ENCODE data around the gene REELD1. TPM values are rescaled to one million over a fixed set of nuclear protein-coding genes. Genes with fewer than 3 reads are reported as not detected.

REELD1 gene
- total and polyA plus RNA-seq, 8 donors: 0.30 to 0.73 TPM; not detected in 6

- DNase-seq: no peak
- Histone ChIP-seq H3K9me3 (no peaks in the 10 kb centered on the region), H3K27me3 (no peaks in the 10 kb centered on the region), H3K4me3 (no peak overlapping the region), H3K27ac (no peak overlapping the region), H3K36me3 (peaks cover 0 to 8% (median 0%) of the 10 kb centered on the region in 4 donors), H3K4me1 (peaks cover 0 to 15% (median 0%) of the 10 kb centered on the region in 4 donors)
- TF ChIP-seq POLR2AphosphoS5 (IDR thresholded peaks at IDR 0.05) (no peak), EP300 (IDR thresholded peaks at IDR 0.05) (no peak), CTCF (IDR thresholded peaks at IDR 0.05) (no peak), POLR2A (IDR thresholded peaks at IDR 0.05) (no peak)
- WGBS, 5 donors: 90 to 95% (median 91%) methylated on average over 5 of the region's 5 CpGs
- intact Hi-C loops (cut with DNase I; ENCODE audit: low total_unique reads): no loop called here
These were observed 59.0 kb downstream of the REELD1 start for GRCh38 chr4:146273204-146273901.

GRCh38 chr4:146274774-146275173 lies 60.4 kb downstream of the REELD1 start:
- intact Hi-C loops (cut with DNase I; ENCODE audit: low total_unique reads): no loop called here
- no peaks in the 10 kb centered on the region for H3K9me3 ChIP-seq
- no peak for DNase-seq
- no peak for TF ChIP-seq CTCF (IDR thresholded peaks at IDR 0.05)
- no peak for TF ChIP-seq POLR2A (IDR thresholded peaks at IDR 0.05)
- TF ChIP-seq EP300 (IDR thresholded peaks at IDR 0.05): no peak
- no peak for TF ChIP-seq POLR2AphosphoS5 (IDR thresholded peaks at IDR 0.05)
- peaks cover 0 to 16% (median 2%) of the 10 kb centered on the region in 4 donors for H3K4me1 ChIP-seq
- no peaks in the 10 kb centered on the region for H3K27me3 ChIP-seq
- no peak overlapping the region for H3K4me3 ChIP-seq
- WGBS, 5 donors: 96 to 100% (median 97%) methylated on average over 1 of the region's 1 CpG
- no peaks in the 10 kb centered on the region for H3K36me3 ChIP-seq
- no peak overlapping the region for H3K27ac ChIP-seq

- Histone ChIP-seq H3K4me3 (no peak overlapping the region), H3K9me3 (no peaks in the 10 kb centered on the region), H3K27ac (peak overlapping the region in 2 of 5 donors; percentile 10), H3K4me1 (peaks cover 0 to 16% (median 2%) of the 10 kb centered on the region in 4 donors), H3K36me3 (no peaks in the 10 kb centered on the region), H3K27me3 (no peaks in the 10 kb centered on the region)
- intact Hi-C loops (cut with DNase I; ENCODE audit: low total_unique reads): no loop called here
- peak; percentile 50 to 69 for DNase-seq
- TF ChIP-seq CTCF (IDR thresholded peaks at IDR 0.05) (no peak), POLR2AphosphoS5 (IDR thresholded peaks at IDR 0.05) (peak in 2 of 3 donors; percentile 84 to 90)
These were observed 61.0 kb downstream of the REELD1 start for GRCh38 chr4:146275370-146275769.

- Histone ChIP-seq H3K36me3 (no peaks in the 10 kb centered on the region), H3K4me1 (peaks cover 0 to 22% (median 2%) of the 10 kb centered on the region in 4 donors), H3K9me3 (no peaks in the 10 kb centered on the region), H3K4me3 (no peak overlapping the region), H3K27me3 (no peaks in the 10 kb centered on the region), H3K27ac (no peak overlapping the region)
- TF ChIP-seq POLR2A (IDR thresholded peaks at IDR 0.05) (no peak), EP300 (IDR thresholded peaks at IDR 0.05) (no peak), POLR2AphosphoS5 (IDR thresholded peaks at IDR 0.05) (no peak), CTCF (IDR thresholded peaks at IDR 0.05) (no peak)
- 20 to 54% (median 28%) methylated on average over 1 of the region's 1 CpG for WGBS, 5 donors
- no peak for DNase-seq
- intact Hi-C loops (cut with DNase I; ENCODE audit: low total_unique reads): no loop called here
These were observed 64.6 kb downstream of the REELD1 start for GRCh38 chr4:146278986-146279385.

Other genes starting within 250 kb of the REELD1 start
- 10 to 100 TPM in 4 of 5 donors, 1 to 10 TPM in 1; 1.8 to 55.4 (median 22.8) TPM for gene LSM6, start 38.8 kb upstream of the REELD1 start, total RNA-seq
- gene LSM6, start 38.8 kb upstream of the REELD1 start, polyA plus RNA-seq: 10 to 100 TPM; 32.5 to 93.8 (median 57.7) TPM

All from stomach (tissue), 9 donors.